ENCODE data around the gene PRICKLE1. TPM values are rescaled to one million over a fixed set of nuclear protein-coding genes. Genes with fewer than 3 reads are reported as not detected.

PRICKLE1 gene
- polyA plus RNA-seq, 6 donors from 2014 or later = 16.9 to 45.2 (median 35.4) TPM

DNA sequence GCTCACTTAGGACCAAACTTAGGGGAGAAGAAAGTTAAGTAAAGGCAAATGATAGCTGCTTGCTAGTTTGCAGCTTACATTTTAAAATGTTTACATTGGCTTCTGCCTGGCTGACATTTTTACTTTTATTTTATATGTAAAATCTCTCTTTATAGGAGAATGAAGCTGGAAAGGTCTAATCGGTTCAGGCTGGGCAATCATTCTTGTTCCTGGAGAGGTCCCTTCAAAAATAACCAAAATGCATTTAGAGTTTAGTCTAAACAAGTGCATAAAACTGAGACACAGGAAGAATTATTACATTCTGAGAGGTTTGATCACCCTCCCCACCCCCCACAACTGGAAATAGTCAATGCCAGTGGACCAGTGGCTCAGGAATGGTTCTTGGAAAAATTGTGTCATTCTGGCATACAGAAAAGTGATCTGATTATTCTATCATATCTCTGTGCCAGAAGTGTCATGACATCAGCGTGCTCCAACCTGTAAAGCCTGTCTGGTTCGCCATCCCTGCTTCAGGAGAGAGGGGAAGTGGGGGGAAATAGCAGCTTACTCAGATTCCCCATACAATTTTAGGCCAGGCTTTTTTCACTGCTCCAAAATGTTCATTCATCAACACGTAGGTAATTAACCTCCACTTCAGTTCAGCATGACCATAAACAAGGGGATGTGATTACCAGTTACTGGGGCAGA, 4.2 kb downstream of the PRICKLE1 start:
- no peaks in the 10 kb centered on the region for H3K36me3 Mint-ChIP-seq
- ATAC-seq (ENCODE audit: low read depth in 2 of 2) (no peak), DNase-seq (no peak)
- peaks cover 45 to 53% (median 47%) of the 10 kb centered on the region in 3 donors for H3K27me3 Mint-ChIP-seq
- no peak overlapping the region for H3K27ac Mint-ChIP-seq
- peaks cover 7 to 13% (median 10%) of the 10 kb centered on the region in 3 donors for H3K4me1 Mint-ChIP-seq
- H3K9me3 Mint-ChIP-seq = no peaks in the 10 kb centered on the region
- no peak overlapping the region for H3K4me3 Mint-ChIP-seq

DNA sequence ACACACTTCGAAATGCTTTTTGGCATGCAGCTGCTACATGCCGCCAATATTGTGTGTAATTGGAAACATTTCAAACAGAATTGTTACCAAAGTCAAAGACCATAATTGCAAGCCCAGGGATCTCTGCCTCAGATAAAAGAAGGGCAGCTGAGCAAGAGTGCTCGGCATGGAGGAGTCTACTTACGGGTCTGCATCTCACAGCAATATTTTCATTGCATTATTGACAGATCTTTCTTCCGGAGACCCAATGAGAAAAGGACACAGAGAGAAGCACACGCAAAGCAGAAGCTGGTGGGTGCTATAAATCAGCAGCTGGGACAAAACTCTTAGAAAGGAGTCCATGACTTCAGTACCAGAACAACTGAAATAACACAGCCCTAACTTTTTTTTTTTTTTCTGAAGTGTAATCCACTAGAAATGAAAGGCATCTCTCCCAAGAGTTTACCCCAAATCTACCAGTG, 4.9 kb downstream of the PRICKLE1 start:
- Mint-ChIP-seq H3K9me3 (no peaks in the 10 kb centered on the region), H3K4me1 (peaks cover 6 to 10% (median 6%) of the 10 kb centered on the region in 3 donors), H3K4me3 (no peak overlapping the region), H3K27ac (peak overlapping the region in 1 of 6 donors; percentile 39), H3K36me3 (no peaks in the 10 kb centered on the region), H3K27me3 (peaks cover 43 to 51% (median 47%) of the 10 kb centered on the region in 3 donors)
- DNase-seq (no peak), ATAC-seq (ENCODE audit: low read depth in 2 of 2) (no peak)

DNA sequence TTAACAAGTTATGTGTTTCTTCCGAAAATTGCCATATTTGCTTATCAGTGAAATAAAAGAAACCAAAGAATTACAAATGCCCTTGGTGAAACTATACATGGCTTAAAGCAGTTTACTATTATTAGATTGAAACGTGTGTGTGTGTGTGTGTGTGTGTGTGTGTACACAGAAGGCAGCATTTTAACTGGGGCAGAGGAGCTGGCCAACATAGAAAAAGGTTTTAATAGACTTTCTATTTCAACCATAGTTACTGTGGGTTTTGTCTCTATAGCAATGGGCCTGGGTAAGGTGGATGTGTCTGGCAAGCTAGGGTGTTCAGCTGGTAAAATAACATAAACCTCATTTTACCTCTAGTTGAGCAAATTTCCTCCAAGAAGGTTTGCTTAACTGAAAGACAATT, 6.5 kb downstream of the PRICKLE1 start:
- ATAC-seq (ENCODE audit: low read depth in 2 of 2) = no peak
- H3K4me1 Mint-ChIP-seq = no peaks in the 10 kb centered on the region
- H3K27me3 Mint-ChIP-seq = peaks cover 36 to 40% (median 37%) of the 10 kb centered on the region in 3 donors
- no peaks in the 10 kb centered on the region for H3K36me3 Mint-ChIP-seq
- no peak overlapping the region for H3K4me3 Mint-ChIP-seq
- no peak for DNase-seq
- H3K9me3 Mint-ChIP-seq = no peaks in the 10 kb centered on the region
- no peak overlapping the region for H3K27ac Mint-ChIP-seq

DNA sequence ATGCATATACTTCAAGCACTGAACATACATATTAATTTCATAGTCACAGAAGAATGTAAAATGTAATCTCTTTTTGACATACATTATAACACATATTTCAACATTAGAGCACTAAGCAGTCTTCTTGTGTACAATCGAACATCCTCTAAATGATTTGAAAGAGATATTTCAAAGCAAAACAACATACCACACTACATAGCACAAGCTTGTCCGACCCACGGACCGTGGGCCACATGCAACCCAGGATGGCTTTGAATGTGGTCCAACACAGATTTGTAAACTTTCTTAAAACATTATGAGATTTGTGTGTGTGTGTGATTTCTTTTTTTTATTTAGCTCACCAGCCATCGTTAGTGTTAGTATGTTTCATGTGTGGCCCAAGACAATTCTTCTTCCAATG, 7.0 kb downstream of the PRICKLE1 start:
- DNase-seq = no peak
- Mint-ChIP-seq H3K9me3 (no peaks in the 10 kb centered on the region), H3K4me1 (no peaks in the 10 kb centered on the region), H3K27ac (no peak overlapping the region), H3K36me3 (no peaks in the 10 kb centered on the region), H3K4me3 (no peak overlapping the region), H3K27me3 (peaks cover 30 to 35% (median 33%) of the 10 kb centered on the region in 3 donors)
- ATAC-seq (ENCODE audit: low read depth in 2 of 2) = no peak

DNA sequence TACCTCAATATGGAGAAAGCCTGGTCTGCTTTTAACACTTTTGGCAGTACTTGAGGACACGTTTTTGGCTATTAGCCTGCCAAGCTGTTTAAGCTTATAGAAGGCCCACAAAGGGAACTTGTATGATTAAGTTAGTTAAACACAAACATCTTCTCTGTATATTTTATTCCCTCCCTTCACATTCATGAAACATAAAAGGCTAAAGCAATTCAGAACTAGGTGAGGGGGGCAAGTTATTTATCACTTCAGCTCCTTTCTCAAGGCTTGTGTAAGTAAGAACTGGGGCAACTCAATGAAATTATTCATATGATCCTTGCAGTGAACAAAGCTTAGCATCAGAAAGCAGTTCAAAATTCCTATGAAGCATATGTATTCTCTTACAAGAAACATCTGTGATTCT, 7.5 kb downstream of the PRICKLE1 start:
- Mint-ChIP-seq H3K27me3 (peaks cover 26 to 31% (median 29%) of the 10 kb centered on the region in 3 donors), H3K4me3 (no peak overlapping the region), H3K4me1 (no peaks in the 10 kb centered on the region), H3K27ac (no peak overlapping the region), H3K36me3 (no peaks in the 10 kb centered on the region), H3K9me3 (no peaks in the 10 kb centered on the region)
- DNase-seq = no peak
- ATAC-seq (ENCODE audit: low read depth in 2 of 2) = no peak

DNA sequence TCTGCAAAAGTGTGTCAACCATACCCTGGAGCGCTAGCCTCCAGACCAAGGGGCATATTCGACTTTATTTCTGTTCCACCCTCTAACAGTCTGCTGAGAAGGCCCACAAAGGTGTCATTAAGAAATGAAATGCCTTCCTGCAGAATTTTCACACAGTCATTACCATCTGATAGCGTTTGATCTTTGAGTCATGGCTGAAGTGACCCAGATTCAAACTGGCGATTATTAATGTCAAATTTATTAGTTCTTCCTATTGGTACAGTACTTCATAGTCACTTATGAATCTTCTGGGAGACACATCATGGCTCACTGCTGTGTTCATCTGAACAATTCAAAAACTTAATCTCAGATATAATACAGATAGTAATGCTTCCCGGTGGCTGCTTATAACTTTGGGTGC, 13.2 kb downstream of the PRICKLE1 start:
- no peaks in the 10 kb centered on the region for H3K9me3 Mint-ChIP-seq
- no peaks in the 10 kb centered on the region for H3K36me3 Mint-ChIP-seq
- no peak overlapping the region for H3K4me3 Mint-ChIP-seq
- ATAC-seq (ENCODE audit: low read depth in 2 of 2) = no peak
- no peak overlapping the region for H3K27ac Mint-ChIP-seq
- H3K4me1 Mint-ChIP-seq = no peaks in the 10 kb centered on the region
- peaks cover 7 to 10% (median 8%) of the 10 kb centered on the region in 3 donors for H3K27me3 Mint-ChIP-seq
- DNase-seq = no peak

DNA sequence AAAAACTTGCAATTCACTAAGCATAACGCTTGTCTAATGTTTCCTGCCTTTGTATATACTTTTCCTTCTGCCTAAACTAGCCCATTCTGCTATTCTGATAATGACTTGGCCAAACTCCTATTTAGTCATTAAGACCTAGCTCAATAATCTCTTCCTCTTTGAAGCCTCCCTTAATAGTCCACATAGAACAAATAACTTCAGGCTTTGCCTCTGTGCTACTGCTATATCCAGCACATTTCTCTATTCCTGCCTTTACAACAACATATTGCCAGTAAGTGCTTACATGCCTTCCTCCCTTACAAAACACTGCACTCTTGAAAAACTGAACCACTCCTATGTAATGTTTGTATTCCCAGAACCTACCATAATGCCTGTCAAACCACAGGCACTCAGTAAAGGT, 13.8 kb downstream of the PRICKLE1 start:
- no peaks in the 10 kb centered on the region for H3K4me1 Mint-ChIP-seq
- H3K4me3 Mint-ChIP-seq = no peak overlapping the region
- H3K36me3 Mint-ChIP-seq = no peaks in the 10 kb centered on the region
- DNase-seq = no peak
- H3K27me3 Mint-ChIP-seq = peaks cover 3 to 7% (median 4%) of the 10 kb centered on the region in 3 donors
- no peaks in the 10 kb centered on the region for H3K9me3 Mint-ChIP-seq
- no peak for ATAC-seq (ENCODE audit: low read depth in 2 of 2)
- H3K27ac Mint-ChIP-seq = no peak overlapping the region

- Mint-ChIP-seq H3K9me3 (no peaks in the 10 kb centered on the region), H3K4me3 (no peak overlapping the region), H3K4me1 (no peaks in the 10 kb centered on the region), H3K27ac (no peak overlapping the region), H3K36me3 (no peaks in the 10 kb centered on the region), H3K27me3 (peaks cover 0 to 4% (median 0%) of the 10 kb centered on the region in 3 donors)
- DNase-seq (no peak), ATAC-seq (ENCODE audit: low read depth in 2 of 2) (no peak)
Observed at GRCh38 chr12:42574851-42575266, 14.7 kb downstream of the PRICKLE1 start.

DNA sequence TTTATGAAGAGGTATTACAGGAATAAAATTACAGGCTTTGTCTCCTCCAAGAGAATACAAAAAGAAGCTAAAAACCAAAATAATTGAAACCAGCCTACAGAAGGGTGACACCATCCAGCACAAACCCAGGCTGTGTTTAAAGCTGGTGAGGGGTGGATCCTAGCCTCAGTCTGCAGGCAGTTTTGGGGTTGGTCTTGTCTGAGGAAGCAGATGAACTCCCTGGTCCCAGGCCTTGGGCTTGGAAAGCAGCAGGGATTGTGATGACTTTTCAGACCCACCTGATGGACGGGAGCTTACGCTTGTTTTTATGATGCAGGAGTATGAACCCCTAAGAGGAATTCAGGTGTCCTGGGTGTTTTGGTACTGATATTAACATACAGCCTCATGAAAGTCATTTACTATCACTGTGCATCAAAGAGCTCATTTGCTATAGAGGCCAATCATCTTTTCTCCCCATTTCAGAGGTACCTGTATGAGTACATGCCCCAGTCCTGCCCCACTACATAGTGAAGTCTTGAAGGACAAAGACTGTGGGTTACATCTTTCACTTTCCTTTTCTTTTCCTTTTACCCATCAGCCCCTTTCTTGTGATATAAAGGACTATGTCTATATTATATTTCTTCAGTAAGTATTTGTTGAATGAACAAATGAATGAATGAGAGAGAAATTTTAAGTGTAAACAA, 18.1 kb downstream of the PRICKLE1 start:
- Mint-ChIP-seq H3K4me3 (no peak overlapping the region), H3K36me3 (no peaks in the 10 kb centered on the region), H3K4me1 (no peaks in the 10 kb centered on the region), H3K27me3 (no peaks in the 10 kb centered on the region), H3K9me3 (no peaks in the 10 kb centered on the region), H3K27ac (no peak overlapping the region)
- DNase-seq = no peak
- ATAC-seq (ENCODE audit: low read depth in 2 of 2) = no peak

GRCh38 chr12:42570076-42570475, 19.5 kb downstream of the PRICKLE1 start:
- Mint-ChIP-seq H3K27me3 (no peaks in the 10 kb centered on the region), H3K36me3 (no peaks in the 10 kb centered on the region), H3K9me3 (no peaks in the 10 kb centered on the region), H3K27ac (no peak overlapping the region), H3K4me3 (no peak overlapping the region), H3K4me1 (peaks cover 0 to 5% (median under 1%) of the 10 kb centered on the region in 3 donors)
- DNase-seq = no peak
- no peak for ATAC-seq (ENCODE audit: low read depth in 2 of 2)

GRCh38 chr12:42568952-42569915, 20.3 kb downstream of the PRICKLE1 start:
- H3K27ac Mint-ChIP-seq = no peak overlapping the region
- no peaks in the 10 kb centered on the region for H3K27me3 Mint-ChIP-seq
- H3K36me3 Mint-ChIP-seq = no peaks in the 10 kb centered on the region
- no peaks in the 10 kb centered on the region for H3K9me3 Mint-ChIP-seq
- ATAC-seq (ENCODE audit: low read depth in 2 of 2) (peak; percentile 61 to 82), DNase-seq (peak; percentile 51)
- H3K4me3 Mint-ChIP-seq = no peak overlapping the region
- peaks cover 0 to 5% (median 3%) of the 10 kb centered on the region in 3 donors for H3K4me1 Mint-ChIP-seq

- H3K27me3 Mint-ChIP-seq = no peaks in the 10 kb centered on the region
- no peaks in the 10 kb centered on the region for H3K9me3 Mint-ChIP-seq
- H3K27ac Mint-ChIP-seq = no peak overlapping the region
- no peaks in the 10 kb centered on the region for H3K36me3 Mint-ChIP-seq
- no peak for DNase-seq
- H3K4me1 Mint-ChIP-seq = peaks cover 0 to 5% (median 3%) of the 10 kb centered on the region in 3 donors
- ATAC-seq (ENCODE audit: low read depth in 2 of 2) = no peak
- no peak overlapping the region for H3K4me3 Mint-ChIP-seq
Observed at GRCh38 chr12:42565633-42566032, 23.9 kb downstream of the PRICKLE1 start.

- peaks cover 0 to 5% (median 3%) of the 10 kb centered on the region in 3 donors for H3K4me1 Mint-ChIP-seq
- ATAC-seq (ENCODE audit: low read depth in 2 of 2) (no peak), DNase-seq (no peak)
- peak overlapping the region in 2 of 6 donors; percentile 8 to 18 for H3K27ac Mint-ChIP-seq
- H3K36me3 Mint-ChIP-seq = no peaks in the 10 kb centered on the region
- no peaks in the 10 kb centered on the region for H3K9me3 Mint-ChIP-seq
- peak overlapping the region in 1 of 8 donors; percentile 33 for H3K4me3 Mint-ChIP-seq
- no peaks in the 10 kb centered on the region for H3K27me3 Mint-ChIP-seq
Observed at GRCh38 chr12:42564996-42565395, 24.6 kb downstream of the PRICKLE1 start.
